Measurements from ENCODE around the gene DPP10.
A peak's percentile ranks its signal among the peaks of the same experiment; 100 is the strongest.
"Not testable (repeated sequence)": the region's sequence is repeated elsewhere in the genome, so short reads cannot be mapped to it uniquely, and the experiment has no call there.

DPP10 gene

DNA sequence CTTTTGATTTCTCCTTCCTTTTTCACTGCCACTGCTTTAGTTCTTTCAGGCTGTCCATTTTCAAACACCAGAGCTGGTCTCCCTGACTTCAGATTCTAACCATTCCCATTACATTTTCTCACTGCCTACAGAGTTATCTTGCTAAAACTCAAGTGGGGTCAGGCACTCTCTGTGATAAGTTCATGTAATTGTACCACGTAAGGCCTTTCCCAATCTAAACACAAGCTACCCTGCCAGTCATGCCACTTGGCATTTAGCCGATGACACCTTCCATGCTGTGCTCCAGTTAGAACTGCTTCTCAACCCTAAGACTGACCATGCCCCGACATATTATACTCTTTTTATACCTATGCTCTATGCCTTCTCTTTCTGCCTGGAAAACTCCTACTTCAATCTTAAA lies 592.4 kb downstream of the DPP10 start:
- no peak for DNase-seq

DNA sequence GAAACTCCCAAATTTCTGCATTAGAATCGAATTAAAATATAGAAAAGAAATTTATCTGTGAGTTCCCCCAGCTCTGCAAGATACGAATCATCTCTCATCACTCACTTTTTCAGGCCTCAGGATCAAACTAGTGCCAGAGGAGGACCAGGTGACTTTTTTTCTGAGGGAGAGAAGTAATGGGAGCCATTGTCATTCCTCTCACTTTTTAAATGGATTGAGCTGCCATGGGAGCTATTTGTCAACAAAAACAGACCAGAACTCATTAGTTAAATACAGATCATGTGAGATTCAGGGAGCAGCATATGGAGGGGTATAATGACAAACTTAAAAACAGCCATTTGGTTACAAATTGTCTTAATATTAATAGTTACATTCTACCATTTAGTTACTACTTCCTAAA lies 594.4 kb downstream of the DPP10 start:
- no peak for DNase-seq

DNA sequence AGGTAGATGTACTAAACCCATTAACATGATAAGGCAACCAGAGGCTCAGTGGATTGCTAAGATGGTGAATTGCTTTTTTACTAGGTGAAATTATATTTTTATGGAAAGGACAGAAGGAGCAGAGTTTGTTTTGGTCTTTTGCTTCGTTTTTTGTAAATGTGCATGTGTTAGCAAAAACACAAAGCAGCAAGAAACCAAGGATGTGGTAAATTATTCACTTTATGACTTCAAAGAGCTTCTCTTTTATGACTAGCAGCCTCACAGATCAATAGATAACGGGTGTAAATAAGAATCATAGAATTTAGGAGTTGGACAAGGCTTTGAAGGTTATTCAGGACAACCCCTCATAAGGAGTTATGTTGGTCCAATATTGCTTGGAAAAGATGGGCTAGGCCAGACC lies 615.0 kb downstream of the DPP10 start:
- no peak for DNase-seq

DNA sequence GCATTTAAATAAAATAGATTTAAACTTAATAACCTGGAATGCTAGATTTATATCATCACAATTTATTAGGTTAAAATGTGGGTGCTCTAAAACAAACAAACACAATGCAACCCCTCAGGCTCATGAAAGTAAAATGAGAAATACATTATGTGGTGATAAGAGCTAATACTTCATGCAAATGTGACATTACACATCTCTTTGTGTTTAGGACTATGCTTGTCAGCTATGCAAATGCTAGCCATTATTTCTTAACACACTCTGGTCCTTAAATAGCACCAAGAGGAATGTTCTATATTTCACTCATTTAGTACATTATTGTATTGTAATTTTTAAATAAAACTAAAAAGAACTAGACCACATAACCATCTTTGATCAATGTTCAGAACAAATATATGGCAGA lies 627.6 kb downstream of the DPP10 start:
- DNase-seq, result no peak

DNA sequence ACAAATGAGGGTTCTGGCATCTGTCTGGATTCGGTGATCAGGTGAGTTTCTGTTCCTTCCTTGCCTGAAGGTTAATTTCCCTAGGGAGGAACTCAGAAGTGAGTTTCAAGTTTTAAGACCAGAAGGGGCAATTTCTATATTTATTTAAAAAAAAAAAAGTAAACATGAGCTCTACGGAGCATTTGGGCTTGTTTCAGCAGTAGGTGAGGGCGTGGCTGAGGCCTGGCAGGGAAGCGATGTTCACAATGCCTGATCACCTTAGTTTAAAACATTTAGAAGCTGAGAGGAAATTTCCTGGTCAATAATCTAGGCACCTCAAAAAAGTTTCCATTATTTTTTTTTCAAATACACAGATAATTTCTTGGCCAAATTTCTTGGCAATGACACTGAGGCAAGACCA lies 629.1 kb downstream of the DPP10 start:
- no peak for DNase-seq

DNA sequence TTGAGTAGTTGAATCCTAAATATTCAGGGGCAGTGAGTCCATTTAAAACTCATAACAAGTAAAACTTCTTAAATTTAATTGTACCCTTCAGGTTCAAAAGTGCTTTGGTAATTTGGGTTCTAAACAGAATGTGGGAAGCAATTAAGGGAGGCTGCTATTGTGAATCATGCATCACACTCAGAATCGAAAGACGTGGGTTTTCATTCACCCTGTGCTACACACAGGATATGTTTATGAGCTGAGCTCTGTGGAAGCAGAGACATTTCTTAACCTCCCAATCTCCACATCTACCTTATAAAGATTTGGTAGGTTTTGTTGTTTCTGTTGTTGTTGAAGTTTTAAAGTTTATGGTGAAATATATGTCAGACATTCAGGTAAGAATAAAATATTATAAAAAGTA lies 633.4 kb downstream of the DPP10 start:
- DNase-seq, result no peak

DNA sequence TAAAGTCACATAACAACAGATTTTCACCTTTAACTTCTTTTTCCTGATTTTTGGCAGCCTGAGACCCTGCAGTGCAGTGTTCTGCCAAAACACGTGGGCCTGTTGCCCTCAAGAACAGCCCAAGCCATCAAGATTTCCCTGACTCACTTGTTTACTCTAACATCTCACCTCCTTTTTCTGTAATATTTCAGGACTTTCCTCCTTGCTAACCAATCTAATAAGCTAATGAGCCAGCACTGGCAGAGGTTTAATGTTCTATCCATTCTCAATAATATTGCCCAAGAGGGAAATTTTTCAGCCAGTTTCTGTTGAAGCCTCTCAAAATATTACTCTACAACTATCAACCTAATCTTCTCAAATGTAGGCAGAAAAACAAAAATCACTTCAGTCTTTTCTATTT lies 635.2 kb downstream of the DPP10 start:
- no peak for DNase-seq

DNA sequence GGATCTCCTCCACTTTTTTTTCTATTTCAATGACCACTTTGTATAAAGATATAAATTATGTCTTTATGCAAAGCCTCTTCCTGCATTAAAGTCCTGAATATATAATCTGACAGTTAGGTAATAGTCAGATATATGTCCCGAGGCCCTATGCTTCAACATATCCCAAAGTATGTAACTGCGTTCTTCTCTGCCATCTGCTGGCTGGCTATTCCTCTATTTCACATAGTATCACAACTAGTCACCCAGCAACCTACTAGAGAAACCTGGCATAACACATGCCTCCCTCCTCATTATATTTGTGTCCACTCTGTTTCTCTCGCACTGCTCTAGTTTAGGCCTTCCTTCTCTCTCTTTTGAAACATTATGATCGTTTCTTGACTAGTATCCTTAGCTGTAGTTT lies 640.8 kb downstream of the DPP10 start:
- peak in 1 of 2 experiments; percentile 2 for DNase-seq

DNA sequence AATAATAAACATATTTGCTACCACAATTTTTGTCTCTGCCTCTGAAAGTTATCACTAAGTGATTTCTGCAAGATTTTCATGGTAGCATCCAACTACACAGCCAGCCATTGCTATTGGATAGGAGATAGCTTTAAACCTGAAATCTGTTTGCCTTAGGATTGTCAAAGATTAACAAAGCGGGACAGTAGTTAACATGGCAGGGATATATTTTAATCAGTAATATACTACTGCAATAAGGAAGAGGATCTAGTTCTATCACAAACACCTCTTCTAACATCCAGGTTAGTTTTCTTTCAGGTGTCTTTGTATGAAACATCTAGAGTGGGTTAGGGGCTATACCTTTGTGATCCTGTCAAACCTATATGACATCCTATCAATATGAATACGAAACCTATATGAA lies 641.3 kb downstream of the DPP10 start:
- DNase-seq, result no peak

DNA sequence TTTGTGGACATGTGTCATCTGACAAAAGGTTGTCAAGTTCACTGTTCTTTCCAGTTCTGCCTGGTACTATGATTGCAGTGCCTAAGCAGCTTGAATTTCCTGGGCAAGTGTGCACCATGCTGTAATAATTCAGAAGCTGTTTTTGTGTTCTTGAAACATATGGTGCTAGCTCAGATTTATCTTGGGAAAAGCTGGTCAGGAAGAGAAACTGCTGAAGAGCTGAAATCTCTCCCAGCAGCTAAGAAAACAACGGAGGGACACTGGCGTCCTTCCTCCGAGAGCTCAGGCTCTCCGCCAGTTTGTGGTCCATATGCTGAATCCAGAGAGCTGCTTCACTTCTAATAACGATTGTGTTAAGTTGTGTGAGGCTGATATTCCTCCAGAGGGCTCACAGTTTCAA lies 642.0 kb downstream of the DPP10 start:
- no peak for DNase-seq

DNA sequence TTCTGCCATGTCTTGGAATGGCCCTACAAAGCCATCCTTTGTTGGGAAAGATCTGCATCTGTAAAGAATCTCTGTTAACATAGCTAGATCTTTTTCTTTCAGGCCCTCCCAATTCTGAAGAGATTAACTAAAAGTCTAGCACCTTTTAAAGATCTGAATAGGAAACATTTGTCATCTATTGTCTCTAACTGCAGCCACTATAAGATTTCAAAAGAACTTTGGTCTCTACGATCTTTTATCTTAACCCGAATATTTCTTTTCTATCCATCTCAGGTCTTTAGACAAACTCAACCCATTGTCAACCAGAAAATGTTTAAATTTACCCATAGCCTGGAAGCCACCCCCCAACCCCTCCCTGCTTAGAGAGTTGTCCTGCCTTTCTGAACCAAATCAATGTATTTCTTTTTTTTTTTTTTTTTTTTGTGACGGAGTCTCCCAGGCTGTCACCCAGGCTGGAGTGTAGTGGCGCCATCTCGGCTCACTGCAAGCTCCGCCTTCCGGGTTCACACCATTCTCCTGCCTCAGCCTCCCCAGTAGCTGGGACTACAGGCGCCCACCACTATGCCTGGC lies 643.7 kb downstream of the DPP10 start:
- not testable (repeated sequence) for DNase-seq

DNA sequence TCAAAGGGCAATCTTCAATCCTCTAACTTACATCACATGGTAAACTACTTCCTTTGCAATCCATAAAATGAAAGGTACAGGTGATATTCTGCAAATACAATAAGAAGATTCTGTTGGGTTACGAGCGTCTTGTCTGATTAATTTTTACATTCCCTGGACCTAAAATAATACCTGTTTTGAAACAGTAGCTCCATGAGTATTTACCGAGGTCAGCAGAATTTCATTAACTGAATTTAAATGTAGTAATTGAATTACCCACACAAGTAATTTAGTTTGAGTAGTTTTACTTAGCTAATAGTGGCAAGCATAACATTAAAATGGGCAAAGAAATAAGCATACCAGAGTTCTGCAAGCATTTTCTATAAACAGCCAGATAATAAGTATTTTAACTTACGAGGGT lies 652.0 kb downstream of the DPP10 start:
- DNase-seq, result no peak

DNA sequence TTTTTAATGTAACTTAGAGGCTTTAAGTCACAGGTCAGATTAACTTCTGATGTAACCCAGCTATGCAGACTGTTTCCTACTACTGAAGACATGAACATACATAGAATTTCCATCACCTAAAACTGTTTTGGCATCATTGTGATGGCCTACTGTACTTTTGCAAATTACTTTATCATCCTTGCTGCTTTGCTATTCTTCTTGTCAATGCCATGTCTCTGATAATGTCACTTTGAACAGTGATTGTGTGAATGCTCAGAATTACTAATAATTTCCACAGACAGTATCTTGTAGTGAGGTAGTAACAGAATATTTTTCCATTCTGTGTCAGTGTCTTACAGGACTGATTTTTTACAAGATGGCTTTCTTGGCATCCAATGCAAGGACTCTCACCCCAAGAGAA lies 663.5 kb downstream of the DPP10 start:
- DNase-seq, result no peak

DNA sequence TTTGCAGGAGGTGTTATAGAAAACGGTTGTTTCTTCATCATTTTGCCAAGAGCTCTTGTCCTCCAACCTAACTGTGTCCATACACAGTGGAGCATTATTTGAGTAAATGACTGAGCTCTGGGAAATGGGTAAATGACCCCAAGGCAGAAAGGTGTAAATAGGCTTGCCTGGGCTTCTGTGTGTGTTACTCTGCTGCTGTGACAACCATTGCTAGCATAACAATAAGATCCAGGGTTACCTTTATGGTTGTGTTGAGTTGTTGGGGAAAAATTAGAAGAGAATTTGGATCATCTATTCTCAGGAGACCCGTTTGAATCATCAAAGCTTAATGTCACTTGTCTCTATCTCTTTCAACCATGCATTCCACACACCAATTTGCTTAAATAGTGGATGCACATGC lies 672.7 kb downstream of the DPP10 start:
- no peak for DNase-seq

DNA sequence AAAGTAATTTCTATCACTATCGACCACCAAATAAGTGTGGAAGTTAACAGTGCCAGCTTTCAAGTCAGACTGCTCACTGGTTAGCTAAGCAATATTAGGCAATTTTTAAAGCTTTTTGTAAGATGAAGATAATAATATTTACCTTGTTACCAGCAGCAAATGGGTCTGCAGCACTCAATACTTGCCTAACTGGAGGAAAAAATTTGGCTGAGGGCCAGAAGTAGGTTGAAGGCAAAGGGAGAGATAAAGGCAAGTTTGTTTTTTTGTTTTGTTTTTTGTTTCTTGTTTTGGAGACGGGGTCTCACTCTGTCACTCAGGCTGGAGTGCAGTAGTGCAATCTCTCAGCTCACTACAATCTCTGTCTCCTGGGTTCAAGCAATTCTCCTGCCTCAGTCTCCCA lies 675.9 kb downstream of the DPP10 start:
- DNase-seq, result no peak

DNA sequence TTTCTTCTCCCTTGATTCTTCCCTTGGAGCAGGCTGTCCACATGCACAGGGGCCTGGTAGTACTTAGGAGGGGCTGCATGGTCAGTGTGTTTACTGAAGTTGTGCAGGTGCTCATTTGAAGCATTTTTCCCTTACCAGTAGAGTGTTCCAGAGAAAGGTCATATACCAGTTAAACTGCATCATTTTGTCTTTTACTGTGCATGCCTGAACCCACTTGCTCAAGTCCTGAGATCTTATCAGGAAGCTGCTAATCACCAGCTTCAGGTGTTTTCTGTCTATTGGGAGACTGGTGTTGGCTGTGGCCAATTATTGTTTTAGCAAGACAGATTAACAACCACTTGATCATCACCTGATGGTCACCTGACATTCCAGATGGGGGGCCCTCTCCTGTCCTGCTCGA lies 676.6 kb downstream of the DPP10 start:
- DNase-seq, result no peak

DNA sequence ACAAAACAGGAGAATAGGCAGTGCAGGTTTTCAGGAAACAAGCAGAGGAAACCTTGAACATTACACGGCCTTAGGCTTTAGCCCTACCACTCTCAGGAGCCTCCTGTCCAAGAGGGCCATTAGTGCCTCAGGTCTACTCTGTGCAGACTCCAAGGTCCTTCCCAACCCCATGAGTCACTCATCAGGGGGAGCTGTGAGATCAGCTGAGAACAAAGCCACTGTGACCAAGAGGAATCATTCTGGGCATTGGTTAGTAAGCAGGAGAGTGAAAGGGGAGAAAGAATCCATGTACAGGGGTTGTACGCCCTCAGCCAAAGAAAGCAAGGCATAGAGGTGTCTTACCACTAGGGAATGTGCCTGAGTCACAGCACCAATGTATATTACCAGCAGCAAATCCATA lies 680.3 kb downstream of the DPP10 start:
- DNase-seq, result no peak

DNA sequence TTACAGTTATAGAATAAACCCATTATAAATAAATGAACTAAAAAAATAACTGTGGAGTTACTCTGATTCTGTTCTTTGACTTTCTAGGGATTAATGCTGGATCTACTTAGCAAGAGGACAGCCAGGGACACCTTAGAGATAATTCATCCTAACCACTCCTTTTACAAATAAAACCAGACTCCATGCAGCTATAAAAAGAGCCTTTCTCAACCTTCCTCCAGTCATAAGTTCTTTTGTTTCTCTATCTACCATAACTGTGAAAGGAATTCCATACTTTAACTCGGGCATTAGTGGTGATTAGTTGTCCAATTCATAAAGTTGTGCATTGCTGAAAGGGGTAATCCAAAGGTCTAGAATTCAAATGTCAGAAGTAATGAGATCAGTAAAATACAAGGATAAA lies 682.4 kb downstream of the DPP10 start:
- no peak for DNase-seq

DNA sequence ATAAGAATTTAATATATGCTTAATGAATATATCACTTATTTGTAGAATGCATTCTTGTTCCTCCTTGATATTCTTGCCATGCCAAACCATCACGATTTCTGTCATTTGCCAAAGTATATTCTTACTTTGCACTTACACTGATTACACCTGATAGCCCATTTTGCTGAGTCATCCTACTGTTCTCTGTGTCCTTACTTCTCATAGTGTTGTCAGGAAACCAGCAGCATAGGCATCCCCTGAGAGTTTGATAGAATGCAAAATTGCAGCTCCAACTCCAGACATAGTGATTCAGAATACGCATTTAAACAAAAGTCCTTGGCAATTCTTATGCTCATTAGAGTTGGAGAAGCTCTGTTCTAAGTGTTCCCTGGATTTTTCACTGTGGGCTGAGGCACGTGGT lies 687.1 kb downstream of the DPP10 start:
- DNase-seq, result no peak

DNA sequence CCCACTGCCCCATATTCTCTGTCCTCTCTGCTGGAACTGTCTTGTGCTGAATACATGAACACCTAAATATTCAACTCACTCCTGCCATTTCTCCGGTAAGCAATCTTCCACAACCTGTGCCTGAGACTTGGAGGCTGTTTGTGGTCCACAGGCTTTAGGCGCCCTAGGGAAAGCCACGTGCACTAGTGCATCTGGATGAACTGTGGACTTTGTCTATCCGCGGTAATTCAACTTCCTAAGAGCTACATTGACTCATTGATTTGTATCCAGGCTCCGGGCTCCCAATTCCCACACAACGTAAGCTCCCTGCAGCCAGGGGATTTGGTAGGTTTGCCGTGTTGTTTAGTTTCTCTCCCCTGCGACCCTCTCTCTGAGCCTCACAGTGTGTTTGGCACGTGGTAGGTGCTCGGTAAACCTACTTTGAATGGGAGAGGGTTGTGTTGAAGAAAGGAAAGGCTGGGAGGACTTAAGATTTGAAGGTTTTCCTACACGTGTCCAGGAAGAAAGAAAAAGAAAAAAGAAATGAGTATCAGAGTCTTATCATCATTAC lies 718.2 kb downstream of the DPP10 start:
- DNase-seq, result no peak

DNA sequence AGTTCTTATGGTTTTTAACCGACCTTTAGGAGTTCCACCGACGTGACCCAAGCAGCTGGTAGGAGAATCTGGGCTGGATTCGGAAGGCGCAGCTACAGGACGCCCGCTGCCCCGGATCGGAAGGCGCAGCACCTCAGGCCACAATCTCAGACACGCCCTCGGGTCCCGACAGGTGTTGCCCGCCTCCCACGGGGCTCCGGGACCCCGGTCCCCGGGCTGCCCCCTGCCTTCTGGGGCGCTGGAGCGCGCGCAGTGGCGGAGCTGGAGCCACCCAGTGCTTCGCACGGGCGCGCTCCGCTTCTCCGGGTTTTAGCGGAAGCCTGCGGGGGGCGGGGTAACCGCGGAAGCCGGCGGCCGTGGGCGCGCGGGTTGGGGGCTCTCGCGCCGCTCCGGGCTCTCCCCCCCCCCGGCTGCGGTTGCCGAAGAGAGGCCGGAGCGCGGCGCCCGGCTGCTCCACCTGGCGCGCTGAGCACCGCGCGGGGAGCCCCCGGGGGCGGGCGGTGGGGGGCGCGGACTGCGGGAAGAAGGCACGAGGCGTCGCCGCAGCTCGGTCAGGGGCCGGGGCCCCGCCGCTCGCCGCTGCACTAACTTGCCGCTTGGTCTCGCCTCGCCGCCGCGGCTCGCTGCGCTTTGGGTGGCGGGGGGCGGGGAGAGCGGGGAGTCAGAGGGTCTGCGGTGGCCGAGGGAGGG lies 718.8 kb downstream of the DPP10 start:
- no peak for DNase-seq

DNA sequence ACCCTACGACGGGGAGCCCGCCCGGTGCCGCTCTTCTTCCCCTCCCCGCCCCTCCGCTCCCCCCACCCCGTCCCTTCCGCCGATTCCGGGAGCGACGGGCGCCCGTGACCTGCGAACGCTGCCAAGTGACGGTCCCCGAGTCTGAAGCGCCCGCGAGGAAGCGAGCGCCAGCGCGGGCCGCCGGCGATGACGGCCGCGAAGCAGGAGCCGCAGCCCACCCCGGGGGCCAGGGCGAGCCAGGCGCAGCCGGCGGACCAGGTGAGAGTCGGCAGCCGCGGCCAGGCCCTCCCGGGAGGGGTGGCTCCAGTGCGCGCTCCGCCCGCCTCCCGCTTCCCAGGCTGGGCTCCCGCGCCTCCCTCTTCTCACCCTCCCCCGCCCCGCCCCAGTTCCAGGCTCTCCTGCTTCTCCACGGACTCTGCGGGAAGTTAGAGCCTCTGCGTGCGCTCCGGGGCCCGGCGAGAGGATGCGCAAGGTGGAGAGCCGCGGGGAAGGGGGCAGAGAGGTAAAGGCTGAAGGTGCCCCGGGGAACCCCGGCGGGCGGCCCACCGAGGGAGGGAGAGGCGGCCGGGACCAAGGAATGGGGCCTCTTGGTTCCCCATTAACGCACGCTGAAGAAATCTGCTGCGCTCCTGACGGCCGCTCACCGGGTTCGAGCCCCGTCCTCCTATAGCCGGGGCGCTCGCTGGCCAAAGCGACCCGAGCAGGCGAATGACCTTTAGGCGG lies 719.5 kb downstream of the DPP10 start:
- DNase-seq, result no peak

DNA sequence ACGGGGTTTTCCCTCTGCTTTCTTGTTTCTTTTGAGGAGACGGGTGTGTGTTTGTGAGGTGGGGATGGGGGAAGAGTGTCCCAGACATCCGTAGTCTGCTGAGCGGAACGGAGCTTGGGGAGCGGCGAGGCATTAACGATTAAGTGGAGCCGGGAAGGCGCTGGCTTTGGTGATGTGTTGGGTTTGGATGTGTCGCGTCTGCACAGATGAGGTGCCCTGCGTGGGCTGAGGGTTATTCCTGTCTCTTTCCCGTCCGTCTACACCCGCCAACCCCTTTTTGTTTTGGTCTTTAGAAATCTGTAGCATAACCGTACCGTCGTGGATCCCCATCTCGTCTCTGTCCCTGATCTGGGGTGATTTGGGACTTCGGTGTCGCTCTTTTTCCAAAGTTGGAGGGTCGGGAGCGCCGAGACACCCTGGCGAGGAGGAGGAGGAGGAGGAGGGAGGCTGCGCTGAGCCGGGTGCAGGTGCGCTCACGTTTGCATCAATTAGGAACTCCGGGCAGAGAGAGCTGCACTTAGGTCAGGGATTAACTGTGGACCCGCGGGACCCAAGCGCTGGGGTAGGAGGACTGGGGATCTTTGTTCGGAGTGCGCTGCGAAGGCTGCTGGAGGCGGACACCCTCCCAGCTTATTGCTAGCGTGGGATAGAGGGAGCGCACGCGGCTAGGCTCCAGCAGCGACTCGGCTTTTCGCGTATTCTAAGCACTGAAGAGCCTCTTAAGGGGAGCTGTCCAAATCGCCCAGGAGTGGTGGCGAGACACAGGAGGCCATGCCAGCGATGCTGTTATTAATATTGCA lies 720.3 kb downstream of the DPP10 start:
- no peak for DNase-seq
